NCI-H2196 (cell line): ENCODE data around the gene MLIP.

ENCODE experiments used
- DNase-seq: peaks from one replicate; lab custom pipeline; 2025; ENCODE audit not compliant: unreplicated experiment; lab: John Stamatoyannopoulos, UW

The MLIP gene

GRCh38 chr6:54273214-54273820, 162.1 kb downstream of the MLIP start:
- DNase-seq: no peak

- DNase-seq: no peak
Observed at GRCh38 chr6:54274383-54274782, 163.1 kb downstream of the MLIP start.

GRCh38 chr6:54282186-54282585, 170.9 kb downstream of the MLIP start:
- DNase-seq: no peak

GRCh38 chr6:54284161-54284860, 173.1 kb downstream of the MLIP start:
- DNase-seq: no peak

GRCh38 chr6:54285595-54285994, 174.4 kb downstream of the MLIP start:
- DNase-seq: no peak

- no peak for DNase-seq
Observed at GRCh38 chr6:54286141-54286540, 174.9 kb downstream of the MLIP start.

GRCh38 chr6:54288474-54288873, 177.2 kb downstream of the MLIP start:
- no peak for DNase-seq

GRCh38 chr6:54289426-54289825, 178.2 kb downstream of the MLIP start:
- no peak for DNase-seq

- no peak for DNase-seq
Observed at GRCh38 chr6:54291146-54291545, 179.9 kb downstream of the MLIP start.

GRCh38 chr6:54291738-54292137, 180.5 kb downstream of the MLIP start:
- DNase-seq: no peak

GRCh38 chr6:54294965-54295532, 183.8 kb downstream of the MLIP start:
- DNase-seq: no peak

GRCh38 chr6:54299542-54300269, 188.5 kb downstream of the MLIP start:
- DNase-seq: no peak

GRCh38 chr6:54301770-54302169, 190.5 kb downstream of the MLIP start:
- DNase-seq: no peak

GRCh38 chr6:54307439-54307910, 196.2 kb downstream of the MLIP start:
- DNase-seq: no peak

- DNase-seq: no peak
Observed at GRCh38 chr6:54308289-54308985, 197.2 kb downstream of the MLIP start, which contains the start of gene TINAG. TINAG (plus strand) TSS chr6:54308441; CDS start chr6:54308551, 110 bp downstream.

- no peak for DNase-seq
Observed at GRCh38 chr6:54308986-54309315, 197.7 kb downstream of the MLIP start.

GRCh38 chr6:54310377-54311152, 199.3 kb downstream of the MLIP start:
- DNase-seq: no peak

GRCh38 chr6:54315656-54316055, 204.4 kb downstream of the MLIP start:
- DNase-seq: no peak
